Central memory CD8-positive, alpha-beta T cell (primary cell): ENCODE measurements around the gene PACS1.
"Not testable (repeated sequence)": the region's sequence is repeated elsewhere in the genome, so short reads cannot be mapped to it uniquely, and the experiment has no call there.

Source experiments
- ATAC-seq: fragments of 150-1000 bp; cut with Tn5 transposase; replicated peaks from 2 replicates; pipeline ENCODE4 v1.10.0; 2022; ENCODE audit warnings: mild to moderate bottlenecking, moderate FRiP score, moderate number of reproducible peaks; ENCODE audit not compliant: poor library complexity, severe bottlenecking; ENCODE audit errors: extremely low read depth
- DNase-seq, 2 donors: peaks; one replicate each; pipeline ENCODE4 v3.0.0; 2021; ENCODE audit warnings: low spot score in 2 of 2
- H3K27ac Mint-ChIP-seq: one replicate; pipeline ENCODE4 v1.8.0; 2022; ENCODE audit warnings: low read depth, mild to moderate bottlenecking, moderate library complexity, mixed read lengths
- H3K27me3 Mint-ChIP-seq: one replicate; pipeline ENCODE4 v1.8.0; 2022; ENCODE audit warnings: mixed read lengths
- H3K36me3 Mint-ChIP-seq: one replicate; pipeline ENCODE4 v1.8.0; 2022; ENCODE audit warnings: mild to moderate bottlenecking, moderate library complexity, mixed read lengths; ENCODE audit not compliant: insufficient read depth
- H3K4me1 Mint-ChIP-seq: one replicate; pipeline ENCODE4 v1.8.0; 2022; ENCODE audit warnings: mixed read lengths
- H3K4me3 Mint-ChIP-seq: one replicate; pipeline ENCODE4 v1.8.0; 2022; ENCODE audit warnings: mild to moderate bottlenecking, moderate library complexity, mixed read lengths
- H3K9me3 Mint-ChIP-seq: one replicate; pipeline ENCODE4 v1.8.0; 2022; ENCODE audit warnings: mixed read lengths

The PACS1 gene

GRCh38 chr11:66268952-66269905 is 199.2 kb downstream of the PACS1 start:
- Mint-ChIP-seq H3K4me1 (peaks cover 62% of the 10 kb centered on the region), H3K27ac (peak overlapping the region; percentile 97), H3K4me3 (peak overlapping the region; percentile 94), H3K27me3 (no peaks in the 10 kb centered on the region), H3K9me3 (no peaks in the 10 kb centered on the region), H3K36me3 (peaks cover 47% of the 10 kb centered on the region)
- ATAC-seq (no peak), DNase-seq (no peak)

- Mint-ChIP-seq H3K27me3 (no peaks in the 10 kb centered on the region), H3K4me3 (peak overlapping the region; percentile 62), H3K9me3 (no peaks in the 10 kb centered on the region), H3K36me3 (peaks cover 58% of the 10 kb centered on the region), H3K4me1 (peaks cover 74% of the 10 kb centered on the region), H3K27ac (peak overlapping the region; percentile 87)
- ATAC-seq (no peak), DNase-seq (no peak)
Measured at GRCh38 chr11:66271816-66272215, 201.7 kb downstream of the PACS1 start.

- H3K4me1 Mint-ChIP-seq: peaks cover 71% of the 10 kb centered on the region
- no peaks in the 10 kb centered on the region for H3K27me3 Mint-ChIP-seq
- peak overlapping the region; percentile 62 for H3K4me3 Mint-ChIP-seq
- H3K36me3 Mint-ChIP-seq: peaks cover 60% of the 10 kb centered on the region
- H3K27ac Mint-ChIP-seq: peak overlapping the region; percentile 87
- ATAC-seq (peak; percentile 48), DNase-seq (peak in 1 of 2 donors; percentile 52)
- H3K9me3 Mint-ChIP-seq: no peaks in the 10 kb centered on the region
Measured at GRCh38 chr11:66272596-66272995, 202.5 kb downstream of the PACS1 start.

DNA sequence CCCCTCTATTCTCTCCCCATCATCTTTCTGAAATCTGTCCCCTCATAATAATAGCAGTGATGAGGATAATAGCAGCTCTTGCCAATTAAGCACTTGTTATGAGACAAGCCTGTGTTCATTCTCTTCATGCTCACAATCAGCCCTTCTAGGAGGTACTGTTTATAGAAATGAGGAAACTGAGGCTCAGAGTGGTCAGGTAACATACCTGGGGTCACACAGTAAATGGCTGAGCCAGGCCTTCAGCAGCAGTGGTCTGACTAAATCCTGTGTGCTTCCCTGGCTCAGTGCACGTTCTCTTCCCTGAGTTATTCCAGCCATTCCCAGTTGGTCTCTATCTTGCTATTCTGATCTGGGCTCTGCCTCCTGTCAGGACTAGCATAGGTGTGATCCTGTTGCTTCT is 204.1 kb downstream of the PACS1 start:
- H3K4me3 Mint-ChIP-seq: peak overlapping the region; percentile 62
- H3K36me3 Mint-ChIP-seq: peaks cover 48% of the 10 kb centered on the region
- no peaks in the 10 kb centered on the region for H3K27me3 Mint-ChIP-seq

GRCh38 chr11:66275396-66275795 is 205.3 kb downstream of the PACS1 start:
- Mint-ChIP-seq H3K36me3 (peaks cover 46% of the 10 kb centered on the region), H3K4me3 (no peak overlapping the region), H3K27me3 (no peaks in the 10 kb centered on the region), H3K9me3 (no peaks in the 10 kb centered on the region), H3K27ac (no peak overlapping the region), H3K4me1 (peaks cover 66% of the 10 kb centered on the region)
- ATAC-seq: no peak
- no peak for DNase-seq

More for the DNA sequence above, 204.1 kb downstream of the PACS1 start:
- peak overlapping the region; percentile 83 for H3K27ac Mint-ChIP-seq
- H3K9me3 Mint-ChIP-seq: no peaks in the 10 kb centered on the region
- peaks cover 69% of the 10 kb centered on the region for H3K4me1 Mint-ChIP-seq
- DNase-seq: no peak
- ATAC-seq: no peak

DNA sequence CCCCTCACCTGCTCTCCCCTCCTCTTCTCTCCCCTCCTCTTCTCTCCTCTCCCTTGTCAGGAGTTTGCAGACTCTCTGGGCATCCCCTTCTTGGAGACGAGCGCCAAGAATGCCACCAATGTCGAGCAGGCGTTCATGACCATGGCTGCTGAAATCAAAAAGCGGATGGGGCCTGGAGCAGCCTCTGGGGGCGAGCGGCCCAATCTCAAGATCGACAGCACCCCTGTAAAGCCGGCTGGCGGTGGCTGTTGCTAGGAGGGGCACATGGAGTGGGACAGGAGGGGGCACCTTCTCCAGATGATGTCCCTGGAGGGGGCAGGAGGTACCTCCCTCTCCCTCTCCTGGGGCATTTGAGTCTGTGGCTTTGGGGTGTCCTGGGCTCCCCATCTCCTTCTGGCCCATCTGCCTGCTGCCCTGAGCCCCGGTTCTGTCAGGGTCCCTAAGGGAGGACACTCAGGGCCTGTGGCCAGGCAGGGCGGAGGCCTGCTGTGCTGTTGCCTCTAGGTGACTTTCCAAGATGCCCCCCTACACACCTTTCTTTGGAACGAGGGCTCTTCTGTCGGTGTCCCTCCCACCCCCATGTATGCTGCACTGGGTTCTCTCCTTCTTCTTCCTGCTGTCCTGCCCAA is 206.0 kb downstream of the PACS1 start:
- no peak overlapping the region for H3K4me3 Mint-ChIP-seq
- DNase-seq (no peak), ATAC-seq (no peak)
- H3K36me3 Mint-ChIP-seq: peaks cover 48% of the 10 kb centered on the region
- H3K4me1 Mint-ChIP-seq: peaks cover 64% of the 10 kb centered on the region
- H3K9me3 Mint-ChIP-seq: no peaks in the 10 kb centered on the region
- H3K27me3 Mint-ChIP-seq: no peaks in the 10 kb centered on the region
- no peak overlapping the region for H3K27ac Mint-ChIP-seq

GRCh38 chr11:66276619-66277018 is 206.5 kb downstream of the PACS1 start:
- peaks cover 48% of the 10 kb centered on the region for H3K36me3 Mint-ChIP-seq
- peaks cover 67% of the 10 kb centered on the region for H3K4me1 Mint-ChIP-seq
- H3K4me3 Mint-ChIP-seq, ATAC-seq, H3K9me3 Mint-ChIP-seq, DNase-seq, H3K27ac Mint-ChIP-seq, H3K27me3 Mint-ChIP-seq: not testable (repeated sequence)

DNA sequence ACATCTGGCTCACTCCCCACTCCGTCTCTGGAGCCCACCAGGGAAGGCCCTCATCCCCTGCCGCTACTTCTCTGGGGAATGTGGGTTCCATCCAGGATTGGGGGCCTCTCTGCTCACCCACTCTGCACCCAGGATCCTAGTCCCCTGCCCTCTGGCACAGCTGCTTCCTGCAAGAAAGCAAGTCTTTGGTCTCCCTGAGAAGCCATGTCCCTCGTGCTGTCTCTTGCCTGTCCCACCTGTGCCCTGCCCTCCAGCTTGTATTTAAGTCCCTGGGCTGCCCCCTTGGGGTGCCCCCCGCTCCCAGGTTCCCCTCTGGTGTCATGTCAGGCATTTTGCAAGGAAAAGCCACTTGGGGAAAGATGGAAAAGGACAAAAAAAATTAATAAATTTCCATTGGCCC is 207.0 kb downstream of the PACS1 start:
- not testable (repeated sequence) for DNase-seq, ATAC-seq, H3K27ac Mint-ChIP-seq, H3K9me3 Mint-ChIP-seq, H3K27me3 Mint-ChIP-seq
- Mint-ChIP-seq H3K4me3 (peak overlapping the region; percentile 46), H3K36me3 (peaks cover 44% of the 10 kb centered on the region), H3K4me1 (peaks cover 67% of the 10 kb centered on the region)

DNA sequence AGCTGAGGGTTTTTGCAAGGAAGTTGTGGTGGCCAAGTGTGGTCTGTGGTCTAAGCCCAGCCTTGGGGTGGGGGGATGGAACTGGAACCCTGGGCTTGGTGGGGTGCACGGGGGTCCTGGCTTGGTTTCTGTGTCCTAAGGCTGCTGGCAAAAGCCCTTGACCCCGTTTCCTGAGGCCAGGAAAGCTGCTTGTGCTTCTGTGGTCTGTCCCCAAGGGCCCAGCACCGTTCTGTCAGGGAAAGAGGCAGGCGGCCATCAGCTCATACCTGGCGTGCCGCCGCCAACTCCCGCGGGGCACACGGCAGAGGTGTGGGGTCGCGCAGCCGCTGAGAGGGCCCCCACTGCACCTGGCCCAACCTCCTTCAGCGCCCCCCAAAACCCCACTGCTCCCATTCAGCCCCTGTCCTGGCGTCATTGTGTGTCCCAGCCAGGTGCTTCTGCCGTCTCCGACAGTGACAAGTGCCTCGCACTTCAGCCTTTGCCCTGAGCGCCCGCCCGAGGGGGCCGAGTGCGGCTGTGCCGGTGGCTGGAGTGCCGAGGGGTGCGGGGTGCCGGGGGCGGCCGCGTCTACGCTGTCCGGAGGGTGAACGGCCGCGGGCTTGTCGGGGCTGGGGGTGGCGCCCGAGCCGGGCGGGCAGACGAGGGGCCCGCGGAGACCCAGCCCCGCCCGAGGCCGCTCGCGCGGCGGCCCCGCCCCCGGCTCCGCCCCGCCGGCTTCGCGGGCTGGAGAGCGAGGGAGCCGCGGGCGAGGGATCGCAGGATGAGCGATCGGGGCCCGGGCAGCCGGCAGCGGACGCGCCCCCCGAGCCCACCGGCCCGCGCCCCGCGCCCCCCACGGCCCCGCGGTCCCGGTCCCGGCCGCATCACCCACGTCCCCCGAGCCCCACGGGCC is 207.6 kb downstream of the PACS1 start, which contains the start of gene CNIH2:
TSS of gene CNIH2 (plus strand) at position 705 of the 892 bp plus-strand sequence. CDS start 282 bp downstream, outside the sequence.
- ATAC-seq: peak; percentile 21
- Mint-ChIP-seq H3K27me3 (no peaks in the 10 kb centered on the region), H3K9me3 (no peaks in the 10 kb centered on the region), H3K4me3 (peak within 1 kb of the TSS; percentile 76), H3K27ac (peak within 1 kb of the TSS; percentile 82), H3K4me1 (peaks cover 68% of the 10 kb centered on the region), H3K36me3 (peaks cover 45% of the 10 kb centered on the region)
- DNase-seq: no peak

DNA sequence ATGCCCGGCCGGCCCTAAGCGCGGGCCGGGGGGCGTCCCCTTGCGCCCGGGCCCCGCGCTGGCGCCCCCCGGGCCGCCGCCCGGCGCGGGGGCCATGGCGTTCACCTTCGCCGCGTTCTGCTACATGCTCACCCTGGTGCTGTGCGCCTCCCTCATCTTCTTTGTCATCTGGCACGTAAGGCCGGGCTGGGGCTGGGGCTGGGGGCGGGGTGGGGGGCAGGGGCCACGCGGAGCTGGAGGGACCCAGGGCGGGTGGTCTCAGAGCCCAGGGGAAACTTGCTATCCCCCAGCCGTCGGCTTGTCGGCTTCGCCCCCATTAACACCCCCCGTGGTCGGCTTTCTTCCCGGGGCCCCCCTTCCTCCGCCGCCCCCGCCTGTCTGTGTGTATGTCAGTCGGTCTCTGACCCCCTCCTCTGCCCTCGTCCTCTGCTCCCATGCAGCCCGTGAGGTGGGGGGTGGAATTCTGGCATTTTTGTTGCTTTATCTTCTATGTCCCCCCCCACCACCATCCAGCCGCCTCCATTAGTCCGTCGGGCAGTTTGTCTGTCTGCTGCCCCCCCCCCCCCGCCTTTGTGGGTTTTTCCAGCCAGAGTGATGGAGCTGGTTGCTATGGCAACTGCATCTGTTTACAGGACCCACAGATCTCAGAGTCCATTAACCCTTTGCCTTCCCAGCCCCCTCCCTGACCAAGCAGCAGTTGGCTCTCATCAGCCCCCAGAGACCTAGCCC is 208.5 kb downstream of the PACS1 start:
- Mint-ChIP-seq H3K27ac (peak overlapping the region; percentile 82), H3K36me3 (peaks cover 45% of the 10 kb centered on the region), H3K27me3 (no peaks in the 10 kb centered on the region), H3K9me3 (no peaks in the 10 kb centered on the region), H3K4me3 (peak overlapping the region; percentile 76), H3K4me1 (peaks cover 65% of the 10 kb centered on the region)
- DNase-seq (no peak), ATAC-seq (no peak)

DNA sequence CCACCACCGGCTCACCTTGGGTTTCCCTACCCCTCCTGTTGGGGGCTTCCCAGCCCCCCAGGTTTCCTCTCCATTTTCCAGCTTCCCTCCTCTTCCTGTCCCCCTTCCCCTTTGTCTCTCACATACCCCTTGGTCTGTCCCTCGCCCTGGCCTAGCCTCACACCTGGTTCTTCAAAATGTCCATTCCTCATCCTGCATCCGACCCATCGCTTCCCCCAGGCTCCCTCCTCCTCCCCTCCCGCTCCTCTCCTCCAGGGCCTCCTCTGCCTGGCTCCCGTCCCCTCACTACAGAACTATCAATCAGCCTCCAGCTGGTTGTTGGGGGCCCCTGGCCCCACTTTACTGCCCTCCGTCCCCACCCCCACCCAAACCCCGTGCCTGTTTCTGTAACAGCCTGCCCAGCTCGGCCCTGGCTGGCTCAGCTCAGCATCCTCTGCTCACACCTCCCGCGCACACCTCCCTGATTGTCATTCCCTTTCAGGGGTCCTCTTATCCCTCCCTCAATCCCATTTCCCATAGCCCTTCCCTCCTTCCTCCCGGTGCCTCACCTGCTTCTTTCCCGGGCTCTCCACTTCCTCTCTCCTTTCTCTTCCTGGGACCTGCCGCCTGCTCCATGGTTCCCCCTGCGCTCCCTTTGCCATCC is 209.1 kb downstream of the PACS1 start:
- peak overlapping the region; percentile 82 for H3K27ac Mint-ChIP-seq

More for the DNA sequence above, 209.1 kb downstream of the PACS1 start:
- ATAC-seq (no peak), DNase-seq (no peak)
- Mint-ChIP-seq H3K27me3 (no peaks in the 10 kb centered on the region), H3K36me3 (peaks cover 46% of the 10 kb centered on the region), H3K9me3 (no peaks in the 10 kb centered on the region), H3K4me3 (peak overlapping the region; percentile 76), H3K4me1 (peaks cover 58% of the 10 kb centered on the region)
